K562 (cell line): ENCODE results near the gene CECR2. TPM values are rescaled to one million over a fixed set of nuclear protein-coding genes. Genes with fewer than 3 reads are reported as not detected.

Source experiments
- ATAC-seq: fragments of 200-7000 bp; cut with Tn5 transposase; 3 replicates; pipeline ENCODE4 v1.9.1; 2020; ENCODE audit warnings: moderate library complexity
- BruUV-seq: library from RNA; stranded (reverse); fragments of 400-500 nt; replicated peaks from 2 replicates; lab custom pipeline; 2021; lab: Mats Ljungman, UMichigan
- CTCF ChIA-PET: fragments of 300-600 bp; formaldehyde crosslinking; extraction: SDS; loops from one replicate; lab custom pipeline; 2021; ENCODE audit warnings: low intra/inter-chr PET ratio; lab: Yijun Ruan, JAX
- POLR2A ChIA-PET: fragments of 300-600, 350-650 bp; sonication (Branson Sonifier 250); formaldehyde crosslinking; extraction: SDS; loops from one replicate; lab custom pipeline; 2021; ENCODE audit warnings: antibody characterized with exemption, inconsistent platforms; lab: Yijun Ruan, JAX
- DNase-seq, 4 experiments: peaks; one replicate each; pipeline versions ENCODE4 v3.0.0 to v3.0.0-alpha.2; 2011 to 2018; ENCODE audit warnings: low spot score in 3 of 4, mixed read lengths in 3 of 4; ENCODE audit errors: extremely low read depth in 1 of 4
- FAIRE-seq: peaks from 2 replicates; lab custom pipeline; 2011; peaks lifted over from hg19 to GRCh38; lab: Jason Lieb, UNC
- H2AFZ ChIP-seq: 2 replicates; pipeline ENCODE4 v1.6.0; 2011; ENCODE audit warnings: low read depth, low read length, control low read depth, inconsistent platforms
- H3K27ac ChIP-seq: fragments of 200-600 bp; 3 replicates; pipeline ENCODE4 v1.8.0; 2011; ENCODE audit warnings: low read depth, mild to moderate bottlenecking, control low read depth, inconsistent platforms, low read length, moderate library complexity, mixed read lengths; ENCODE audit errors: extremely low read depth
- H3K27me3 ChIP-seq, 2 experiments: fragments of 300-600 bp in 1 of 2; 2 replicates in 1 of 2; 3 replicates in 1 of 2; pipeline versions ENCODE4 v1.6.0 to v1.8.0; 2011; ENCODE audit warnings: inconsistent platforms in 2 of 2, low read length in 2 of 2, mild to moderate bottlenecking in 1 of 2, mixed read lengths in 1 of 2, moderate library complexity in 1 of 2; ENCODE audit not compliant: control insufficient read depth in 2 of 2, insufficient read depth in 2 of 2
- H3K36me3 ChIP-seq: fragments of 300-600 bp; 3 replicates; pipeline ENCODE4 v1.8.0; 2011; ENCODE audit warnings: mild to moderate bottlenecking, low read length, inconsistent platforms; ENCODE audit not compliant: control insufficient read depth, insufficient read depth
- H3K4me1 ChIP-seq, 2 experiments: fragments of 200-600 bp in 1 of 2; replicated peaks in 1 of 2; 2 replicates in 1 of 2; 3 replicates in 1 of 2; pipeline versions ENCODE4 v1.5.1 to v1.8.0; 2011; ENCODE audit warnings: inconsistent platforms in 2 of 2, low read length in 2 of 2, mild to moderate bottlenecking in 1 of 2, mixed read lengths in 1 of 2, moderate library complexity in 1 of 2; ENCODE audit not compliant: control insufficient read depth in 2 of 2, insufficient read depth in 2 of 2
- H3K4me2 ChIP-seq: 2 replicates; pipeline ENCODE4 v1.6.1; 2011; ENCODE audit warnings: low read length, control low read depth, inconsistent platforms, mixed read lengths; ENCODE audit not compliant: insufficient read depth
- H3K4me3 ChIP-seq: fragments of 200-600 bp; sonication (generic), shearing (Covaris generic); 2 replicates; pipeline ENCODE4 v1.5.1; 2016; ENCODE audit warnings: control low read depth, inconsistent platforms
- H3K79me2 ChIP-seq: fragments of 200-600 bp; 3 replicates; pipeline ENCODE4 v1.8.0; 2011; ENCODE audit warnings: low read length, inconsistent platforms; ENCODE audit not compliant: control insufficient read depth, insufficient read depth
- H3K9ac ChIP-seq, 2 experiments: 2 replicates each; pipeline versions ENCODE4 v1.6.0 to v1.6.1; 2011; ENCODE audit warnings: low read depth in 2 of 2, low read length in 2 of 2, control low read depth in 1 of 2, inconsistent platforms in 1 of 2, mild to moderate bottlenecking in 1 of 2, mixed read lengths in 1 of 2; ENCODE audit not compliant: insufficient read depth in 1 of 2
- H3K9me1 ChIP-seq: one replicate; pipeline ENCODE4 v1.6.0; 2011; ENCODE audit warnings: inconsistent platforms, mild to moderate bottlenecking, low read length, moderate library complexity; ENCODE audit not compliant: control insufficient read depth, insufficient read depth
- H3K9me3 ChIP-seq: replicated peaks from 2 replicates; pipeline ENCODE4 v1.5.1; 2011; ENCODE audit warnings: low read depth, low read length, inconsistent platforms; ENCODE audit not compliant: control insufficient read depth, insufficient read depth
- H4K20me1 ChIP-seq: replicated peaks from 2 replicates; pipeline ENCODE4 v1.6.1; 2011; ENCODE audit warnings: low read length, inconsistent platforms, mixed read lengths; ENCODE audit not compliant: control insufficient read depth, insufficient read depth
- NR2C2 ChIP-seq, 2 experiments: fragments of 200-800 bp in 1 of 2; sonication (Bioruptor generic) in 1 of 2; sonication (generic) in 1 of 2; formaldehyde crosslinking in 1 of 2; IDR thresholded peaks; 2 replicates each; pipeline versions ENCODE4 v1.6.1 to v1.8.0; 2016 to 2022; ENCODE audit warnings: mild to moderate bottlenecking in 1 of 2, missing compliant biosample characterization in 1 of 2, missing genetic modification characterization in 1 of 2, missing genetic modification reagents in 1 of 2
- PREB ChIP-seq: sonication (generic); formaldehyde crosslinking; IDR thresholded peaks from 2 replicates; pipeline ENCODE4 v1.8.1; 2023; ENCODE audit warnings: mild to moderate bottlenecking, missing genetic modification reagents
- TFE3 ChIP-seq: fragments of 450-650 bp; formaldehyde crosslinking; IDR thresholded peaks from 2 replicates; pipeline ENCODE4 v1.4.0; 2020; ENCODE audit warnings: mild to moderate bottlenecking, mixed read lengths
- ZNF133 ChIP-seq: fragments of 250-450 bp; sonication (Bioruptor Pico); IDR thresholded peaks from 2 replicates; pipeline ENCODE4 v1.4.0; 2020; ENCODE audit warnings: mild to moderate bottlenecking
- WGBS: fragments of 100-300 bp; shearing (Covaris generic); methylation state at CpG from one replicate; pipeline ENCODE4 v1.1.6; 2016; ENCODE audit warnings: low coverage, mixed read lengths; ENCODE audit not compliant: insufficient coverage; ENCODE audit errors: missing lambda C conversion rate; 5-methylcytosine and 5-hydroxymethylcytosine counted together
- in situ Hi-C: fragments of 300-500 bp; cut with MboI; formaldehyde crosslinking; loops from 4 replicates; pipeline ENCODE4 v1.15.0; 2018; ENCODE audit warnings: inconsistent platforms, mixed read lengths
- intact Hi-C: fragments of 100-400 bp; cut with micrococcal nuclease; formaldehyde crosslinking; loops from 2 replicates; pipeline ENCODE4 v1.14.2; 2022
- polyA plus RNA-seq, 8 experiments: library from polyadenylated mRNA; depleted of rRNA in 4 of 8; stranded (reverse) in 5 of 8; unstranded in 3 of 8; fragments of >200 nt; fragmentation: Nextera tagmentation in 2 of 8; fragmentation: Illumina TruSeq in 1 of 8; extraction: Ambion mirVana in 2 of 8; extraction: Trizol in 1 of 8; gene quantifications; 2 replicates each; pipeline versions ENCODE4 v1.2.1 to v1.2.3, GENCODE V29; 2011 to 2014; ENCODE audit warnings: inconsistent platforms in 1 of 8, missing spikeins in 1 of 8
- total RNA-seq, 7 experiments: library from RNA; depleted of rRNA in 6 of 7; stranded (reverse); fragments of >200 nt in 6 of 7; fragmentation: Illumina TruSeq in 2 of 7; extraction: Trizol in 2 of 7; gene quantifications; 2 replicates each; pipeline versions ENCODE4 v1.2.1 to v1.2.3, GENCODE V29; 2011 to 2021; ENCODE audit warnings: low replicate concordance in 1 of 7

Gene CECR2
- total and polyA plus RNA-seq, 9 of the 15 experiments (the other 6 are each of a cell fraction or from before 2014, with no cell fraction given) = 0.01 to 1.00 (median 0.27) TPM

GRCh38 chr22:17366329-17366728 is 2.9 kb upstream of the CECR2 start:
- Histone ChIP-seq H4K20me1 (no peaks in the 10 kb centered on the region), H3K4me3 (no peak overlapping the region), H3K36me3 (no peaks in the 10 kb centered on the region), H3K9me1 (no peaks in the 10 kb centered on the region), H3K4me2 (no peak overlapping the region), H3K4me1 (peaks cover 0 to 16% of the 10 kb centered on the region in 2 experiments; a peak in 3 of 5 replicates), H3K79me2 (no peaks in the 10 kb centered on the region), H3K27me3 (peaks cover 25 to 42% of the 10 kb centered on the region in 2 experiments), H3K9me3 (no peaks in the 10 kb centered on the region), H2AFZ (peak overlapping the region; percentile 78; the same call in 1 of the 2 replicates), H3K27ac (no peak overlapping the region), H3K9ac (no peak overlapping the region)
- WGBS = 9% methylated on average over 13 of the region's 13 CpGs
- DNase-seq (no peak), ATAC-seq (0 out of 3 replicates have a peak, but pooled peaks have one; percentile 7), FAIRE-seq (no peak)
- CTCF ChIA-PET = no interaction called here
- in situ Hi-C loops = no loop called here
- POLR2A ChIA-PET = interaction anchor here (0.6 to 1.6 kb wide), 3 partner anchors 10 to 49 kb away, joined by 3 to 5 read pairs (median 4); no protein-coding TSS in a partner anchor
- intact Hi-C loops = no loop called here
- BruUV-seq = no TSS peak
- TF ChIP-seq NR2C2 (CRISPR knock-in tag; IDR thresholded peaks at IDR 0.05) (no peak), NR2C2 (tag; IDR thresholded peaks at IDR 0.05) (peak; percentile 23; the same call in 1 of the 2 replicates), ZNF133 (CRISPR knock-in tag) (no peak), PREB (CRISPR knock-in tag) (no peak), TFE3 (CRISPR knock-in tag) (peak; percentile 33)
